Progenitor cell of endocrine pancreas (in vitro differentiated cells): ENCODE results near the gene TOMM7. TPM values are rescaled to one million over a fixed set of nuclear protein-coding genes. Genes with fewer than 3 reads are reported as not detected.

Experiments
- DNase-seq: peaks from one replicate; pipeline ENCODE4 v3.0.0; 2021; ENCODE audit warnings: low spot score; ENCODE audit not compliant: unreplicated experiment
- H3K27ac Mint-ChIP-seq: 2 replicates; pipeline ENCODE4 v1.8.0; 2021; ENCODE audit warnings: mild to moderate bottlenecking, moderate library complexity, mixed read lengths
- H3K27me3 Mint-ChIP-seq: 2 replicates; pipeline ENCODE4 v1.8.0; 2021; ENCODE audit warnings: mixed read lengths
- H3K36me3 Mint-ChIP-seq: 2 replicates; pipeline ENCODE4 v1.8.0; 2022; ENCODE audit warnings: mixed read lengths; ENCODE audit not compliant: insufficient read depth
- H3K4me1 Mint-ChIP-seq: 2 replicates; pipeline ENCODE4 v1.8.0; 2021; ENCODE audit warnings: low read depth, mixed read lengths
- H3K4me3 Mint-ChIP-seq: 2 replicates; pipeline ENCODE4 v1.8.0; 2021; ENCODE audit warnings: low read depth, mild to moderate bottlenecking, moderate library complexity, mixed read lengths
- H3K9me3 Mint-ChIP-seq: 2 replicates; pipeline ENCODE4 v1.8.0; 2021; ENCODE audit warnings: low read depth, mixed read lengths
- long read RNA-seq: library from polyadenylated mRNA; unstranded; transcript quantifications from one replicate; pipeline ENCODE4 v2.0.0, GENCODE V29; 2020
- total RNA-seq: library from RNA; stranded (reverse); gene quantifications from 2 replicates; pipeline ENCODE4 v1.2.1, GENCODE V29; 2021
- TF ChIP-seq, protein P1 (sequence below): fragments of 200-600 bp; sonication (generic); IDR thresholded peaks from one replicate; pipeline ENCODE4 v1.5.0; 2021; ENCODE audit warnings: antibody characterized with exemption, mild to moderate bottlenecking; ENCODE audit not compliant: unreplicated experiment

Gene TOMM7
- total RNA-seq, result 139 and 153 TPM in 2 replicates
- long read RNA-seq, transcript TOMM7-201 (3 exons, 778 nt), result major isoform, 19 of 22 reads
- long read RNA-seq, partial matches to known transcripts, result 0 of 22 reads
- long read RNA-seq, other reads (novel, unspliced or antisense), result 2 of 22 reads

DNA sequence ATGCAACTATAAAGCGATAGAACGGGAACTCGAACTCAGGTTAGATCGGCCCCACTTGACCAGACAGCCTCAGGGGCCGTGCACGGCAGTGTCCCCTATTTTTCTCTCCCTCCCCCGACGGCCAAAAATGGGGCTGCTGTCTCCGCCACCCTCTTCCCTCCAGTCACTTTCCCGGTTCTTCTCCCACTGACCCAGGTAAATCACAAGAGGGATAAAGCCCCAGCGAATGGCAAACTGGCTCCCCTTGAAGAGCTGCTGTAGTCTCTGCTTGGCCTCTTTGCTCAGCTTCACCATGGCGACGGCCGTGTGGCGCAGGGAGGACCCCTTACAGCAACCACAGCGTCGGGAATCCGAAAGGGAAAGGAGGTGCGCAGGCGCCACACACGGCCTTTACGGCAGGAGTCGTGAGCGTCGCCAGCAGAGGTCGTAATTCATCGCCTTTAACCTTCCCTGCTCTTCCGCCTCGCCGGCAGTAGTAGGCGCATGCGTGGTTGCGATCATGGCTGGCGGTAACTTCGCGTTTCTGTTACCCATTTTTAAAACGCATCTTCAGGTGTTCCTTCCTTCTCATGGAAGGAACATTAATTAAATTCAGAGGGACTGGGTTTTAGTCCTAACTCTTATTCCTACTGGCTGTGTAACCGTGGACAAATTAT is at the start of gene TOMM7:
TSS of gene TOMM7 (minus strand) at position 364 of the 656 bp plus-strand sequence. CDS start at position 294, 70 bp downstream.
- H3K36me3 Mint-ChIP-seq, result peaks cover 3% of the 10 kb centered on the region
- H3K27me3 Mint-ChIP-seq, result no peaks in the 10 kb centered on the region
- no peaks in the 10 kb centered on the region for H3K9me3 Mint-ChIP-seq
- DNase-seq, result peak; percentile 79
- peak within 1 kb of the TSS; percentile 98 for H3K4me3 Mint-ChIP-seq
- TF ChIP-seq, protein P1, sequence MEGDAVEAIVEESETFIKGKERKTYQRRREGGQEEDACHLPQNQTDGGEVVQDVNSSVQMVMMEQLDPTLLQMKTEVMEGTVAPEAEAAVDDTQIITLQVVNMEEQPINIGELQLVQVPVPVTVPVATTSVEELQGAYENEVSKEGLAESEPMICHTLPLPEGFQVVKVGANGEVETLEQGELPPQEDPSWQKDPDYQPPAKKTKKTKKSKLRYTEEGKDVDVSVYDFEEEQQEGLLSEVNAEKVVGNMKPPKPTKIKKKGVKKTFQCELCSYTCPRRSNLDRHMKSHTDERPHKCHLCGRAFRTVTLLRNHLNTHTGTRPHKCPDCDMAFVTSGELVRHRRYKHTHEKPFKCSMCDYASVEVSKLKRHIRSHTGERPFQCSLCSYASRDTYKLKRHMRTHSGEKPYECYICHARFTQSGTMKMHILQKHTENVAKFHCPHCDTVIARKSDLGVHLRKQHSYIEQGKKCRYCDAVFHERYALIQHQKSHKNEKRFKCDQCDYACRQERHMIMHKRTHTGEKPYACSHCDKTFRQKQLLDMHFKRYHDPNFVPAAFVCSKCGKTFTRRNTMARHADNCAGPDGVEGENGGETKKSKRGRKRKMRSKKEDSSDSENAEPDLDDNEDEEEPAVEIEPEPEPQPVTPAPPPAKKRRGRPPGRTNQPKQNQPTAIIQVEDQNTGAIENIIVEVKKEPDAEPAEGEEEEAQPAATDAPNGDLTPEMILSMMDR, result no peak
- peaks cover 16% of the 10 kb centered on the region for H3K4me1 Mint-ChIP-seq
- peak within 1 kb of the TSS; percentile 97 for H3K27ac Mint-ChIP-seq

DNA sequence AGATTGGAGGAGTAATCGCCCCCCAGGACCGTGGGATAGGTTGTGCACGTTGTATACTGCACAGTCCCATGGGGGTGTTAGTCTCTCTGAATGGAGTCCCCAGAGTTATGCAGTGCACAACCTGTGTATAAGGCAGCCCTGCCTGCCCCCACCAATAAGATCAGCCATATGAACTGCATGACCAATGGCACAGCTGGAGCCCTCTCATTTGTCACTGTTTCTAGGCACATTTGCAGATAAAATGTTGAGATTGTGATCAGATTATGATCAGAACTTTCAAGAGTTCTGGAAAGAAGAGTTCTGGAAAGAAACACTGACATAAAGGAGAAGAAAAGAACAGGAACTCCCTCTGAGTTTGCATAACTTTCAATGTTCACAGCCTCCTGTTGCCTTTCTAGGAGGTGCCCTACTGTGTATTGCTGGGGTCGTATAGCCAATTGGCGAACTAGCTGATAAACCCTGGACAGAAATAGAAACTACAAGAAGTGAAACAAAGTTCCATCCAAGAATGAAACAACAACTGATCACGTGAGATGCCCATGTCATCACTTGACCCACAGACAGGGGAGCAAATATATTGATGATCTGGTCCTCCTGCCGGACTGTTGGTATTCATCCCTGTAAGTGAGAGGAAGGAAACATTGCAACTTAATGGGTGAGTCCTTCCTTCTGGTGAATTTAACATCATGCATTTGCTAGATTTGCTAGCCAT is 49.6 kb upstream of the TOMM7 start:
- Mint-ChIP-seq H3K4me3 (no peak overlapping the region), H3K27ac (no peak overlapping the region), H3K27me3 (peaks cover 6% of the 10 kb centered on the region), H3K36me3 (peaks cover 2% of the 10 kb centered on the region), H3K9me3 (no peaks in the 10 kb centered on the region), H3K4me1 (no peaks in the 10 kb centered on the region)
- no peak for DNase-seq
- TF ChIP-seq, protein P1, result no peak

DNA sequence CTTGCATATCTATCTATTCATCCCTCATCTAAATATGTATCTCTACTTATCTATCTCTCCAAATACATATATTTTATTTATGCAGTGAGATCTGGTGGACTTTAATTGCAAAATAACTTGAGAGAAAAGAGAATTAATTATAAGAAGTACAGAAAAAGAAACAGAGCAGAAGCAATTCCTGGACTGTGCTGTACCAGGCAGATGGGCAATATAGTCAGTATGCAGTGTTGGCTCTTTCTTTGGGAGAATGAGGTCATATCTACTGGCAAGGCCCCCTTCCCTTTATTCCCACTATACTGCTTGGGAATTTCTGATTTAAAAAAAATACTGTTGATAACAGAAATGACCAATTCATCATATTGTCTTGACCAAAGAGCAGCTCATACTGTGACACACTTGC is 49.0 kb upstream of the TOMM7 start:
- Mint-ChIP-seq H3K4me3 (no peak overlapping the region), H3K27ac (no peak overlapping the region), H3K9me3 (no peaks in the 10 kb centered on the region), H3K27me3 (peaks cover 6% of the 10 kb centered on the region), H3K4me1 (no peaks in the 10 kb centered on the region), H3K36me3 (peaks cover 2% of the 10 kb centered on the region)
- TF ChIP-seq, protein P1, result no peak
- no peak for DNase-seq

DNA sequence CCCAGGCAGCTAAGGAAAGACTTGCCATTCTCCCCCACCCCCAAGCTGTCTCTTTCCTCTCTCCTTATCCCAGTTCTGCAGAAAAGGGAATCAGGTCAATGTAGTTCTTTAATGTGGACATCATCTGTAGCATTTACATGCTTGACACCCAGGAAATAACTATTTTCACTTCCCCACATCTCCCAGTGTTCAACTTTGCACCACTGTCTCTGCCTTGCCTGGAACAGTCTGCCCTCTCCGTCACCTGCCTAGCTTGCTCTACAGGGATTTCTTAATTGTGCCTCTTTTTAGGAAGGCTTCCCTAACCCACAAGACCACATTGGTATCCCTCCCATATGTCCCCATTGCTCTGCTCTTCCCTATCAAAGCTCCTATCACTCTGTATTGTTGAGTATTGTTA is 45.9 kb upstream of the TOMM7 start:
- TF ChIP-seq, protein P1, result no peak
- Mint-ChIP-seq H3K9me3 (no peaks in the 10 kb centered on the region), H3K4me1 (no peaks in the 10 kb centered on the region), H3K4me3 (no peak overlapping the region), H3K36me3 (peaks cover 2% of the 10 kb centered on the region), H3K27me3 (no peaks in the 10 kb centered on the region), H3K27ac (no peak overlapping the region)
- no peak for DNase-seq

DNA sequence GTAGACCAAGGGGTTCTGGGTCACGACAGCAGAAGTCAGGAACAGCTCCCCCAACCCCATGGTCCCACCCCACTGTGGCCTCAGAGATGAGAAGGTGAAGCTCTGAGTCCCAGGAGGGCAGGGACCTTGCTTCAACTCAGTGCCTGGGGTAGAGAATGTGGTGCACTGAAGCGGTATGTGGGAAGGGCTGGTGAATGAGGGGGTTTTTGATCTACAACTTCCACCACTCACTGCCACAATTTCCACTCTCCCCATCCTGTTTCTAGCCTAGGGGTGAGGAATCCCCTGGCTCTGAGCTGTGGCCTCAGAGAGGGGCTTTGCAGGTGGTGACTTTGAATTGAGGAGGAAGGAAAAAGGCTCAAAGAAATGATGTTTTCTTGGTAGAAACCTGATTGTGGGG is 44.9 kb upstream of the TOMM7 start:
- TF ChIP-seq, protein P1, result no peak
- Mint-ChIP-seq H3K36me3 (peaks cover 2% of the 10 kb centered on the region), H3K27ac (no peak overlapping the region), H3K27me3 (no peaks in the 10 kb centered on the region), H3K4me3 (no peak overlapping the region), H3K9me3 (no peaks in the 10 kb centered on the region), H3K4me1 (no peaks in the 10 kb centered on the region)
- no peak for DNase-seq
